Muscle layer of colon (tissue), 2 donors: ENCODE results near the gene NOMO2.
"Not testable (repeated sequence)": the region's sequence is repeated elsewhere in the genome, so short reads cannot be mapped to it uniquely, and the experiment has no call there.

ENCODE experiments used
- H3K27ac ChIP-seq: one replicate; pipeline ENCODE4 v1.7.0; 2013; ENCODE audit warnings: low read depth, mild to moderate bottlenecking, low read length, moderate library complexity
- H3K27me3 ChIP-seq, 2 donors: one replicate each; pipeline ENCODE4 v1.7.0; 2013; ENCODE audit warnings: low read length in 2 of 2, mild to moderate bottlenecking in 2 of 2; ENCODE audit not compliant: insufficient read depth in 2 of 2, control insufficient read depth in 1 of 2
- H3K36me3 ChIP-seq: one replicate; pipeline ENCODE4 v1.7.0; 2013; ENCODE audit warnings: mild to moderate bottlenecking, low read length; ENCODE audit not compliant: insufficient read depth
- H3K4me1 ChIP-seq: one replicate; pipeline ENCODE4 v1.7.0; 2013; ENCODE audit warnings: mild to moderate bottlenecking, low read length; ENCODE audit not compliant: insufficient read depth
- H3K4me3 ChIP-seq, 2 donors: one replicate each; pipeline ENCODE4 v1.7.0; 2013; ENCODE audit warnings: low read length in 2 of 2, low read depth in 1 of 2, mild to moderate bottlenecking in 1 of 2, moderate library complexity in 1 of 2
- H3K9ac ChIP-seq: one replicate; pipeline ENCODE4 v1.7.0; 2013; ENCODE audit warnings: low read length
- H3K9me3 ChIP-seq: one replicate; pipeline ENCODE4 v1.7.0; 2013; ENCODE audit warnings: mild to moderate bottlenecking, low read length
- donor health status: abdominal sarcoma.
- donor health status: Adenocarcinoma of cecum.

Gene NOMO2

GRCh38 chr16:18535519-18536168, 26.3 kb downstream of the NOMO2 start:
- not testable (repeated sequence) for H3K4me1 ChIP-seq, H3K36me3 ChIP-seq, H3K9ac ChIP-seq, H3K9me3 ChIP-seq, H3K27me3 ChIP-seq, H3K4me3 ChIP-seq, H3K27ac ChIP-seq

DNA sequence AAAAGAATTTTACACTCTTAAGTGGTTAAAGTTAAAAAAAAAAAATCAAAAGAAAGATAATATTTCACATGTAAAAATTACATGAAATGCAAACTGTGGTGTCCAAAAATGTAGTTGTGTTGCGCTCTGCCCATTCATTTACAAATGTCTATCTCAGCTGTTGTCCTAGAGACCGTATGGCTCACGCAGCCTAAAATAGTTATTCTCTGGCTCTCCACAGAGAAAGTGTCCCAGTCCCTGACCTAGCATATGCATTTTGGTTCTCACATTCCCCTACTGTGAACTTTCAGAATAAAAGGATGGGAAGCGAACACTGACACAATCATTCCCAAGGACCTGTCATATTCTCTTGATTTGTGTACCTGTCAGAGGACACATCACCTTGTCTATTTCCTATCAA, 27.6 kb downstream of the NOMO2 start:
- H3K36me3 ChIP-seq, H3K9me3 ChIP-seq, H3K27me3 ChIP-seq, H3K9ac ChIP-seq, H3K4me3 ChIP-seq, H3K27ac ChIP-seq, H3K4me1 ChIP-seq: not testable (repeated sequence)

DNA sequence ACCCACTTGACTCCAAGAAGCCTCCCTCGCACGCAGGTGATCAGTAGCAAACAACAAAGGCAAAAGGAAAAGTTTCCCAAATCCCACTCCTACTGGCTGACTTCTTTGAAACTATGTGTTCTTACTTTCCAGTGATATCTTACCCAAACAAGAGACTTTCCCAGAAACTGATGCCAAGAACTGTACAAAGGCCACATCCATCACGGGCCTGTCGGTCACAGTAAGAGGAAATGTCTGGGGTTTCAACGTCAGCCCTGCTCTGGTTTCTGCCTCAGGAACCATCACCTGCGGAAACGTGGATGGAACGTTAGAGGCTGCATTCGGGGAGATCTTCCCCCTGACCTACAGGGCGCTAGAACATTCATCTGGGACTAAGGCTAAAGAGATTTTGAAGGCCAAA, 30.6 kb downstream of the NOMO2 start:
- not testable (repeated sequence) for H3K9me3 ChIP-seq, H3K4me1 ChIP-seq, H3K27me3 ChIP-seq, H3K27ac ChIP-seq, H3K9ac ChIP-seq, H3K36me3 ChIP-seq, H3K4me3 ChIP-seq

DNA sequence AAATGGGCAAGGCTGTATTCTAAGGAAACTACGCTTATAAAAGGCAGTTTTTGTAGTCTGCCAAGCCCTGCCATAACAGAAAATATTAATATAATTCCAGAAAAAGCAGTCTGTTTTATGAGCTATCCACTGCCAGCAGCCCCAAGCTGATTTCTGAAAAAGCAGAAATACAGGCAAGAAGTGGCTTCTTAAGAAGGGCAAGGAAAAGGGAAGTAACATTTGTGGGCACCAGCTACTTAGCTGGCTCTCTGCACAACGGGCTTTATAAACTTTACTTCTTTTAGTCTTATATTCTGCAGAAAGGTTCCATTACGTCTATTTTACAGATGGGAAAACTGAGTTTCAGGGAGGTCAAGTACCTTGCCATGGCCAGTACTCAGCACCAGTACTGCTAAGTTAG, 31.6 kb downstream of the NOMO2 start:
- H3K9me3 ChIP-seq, H3K9ac ChIP-seq: not testable (repeated sequence)

DNA sequence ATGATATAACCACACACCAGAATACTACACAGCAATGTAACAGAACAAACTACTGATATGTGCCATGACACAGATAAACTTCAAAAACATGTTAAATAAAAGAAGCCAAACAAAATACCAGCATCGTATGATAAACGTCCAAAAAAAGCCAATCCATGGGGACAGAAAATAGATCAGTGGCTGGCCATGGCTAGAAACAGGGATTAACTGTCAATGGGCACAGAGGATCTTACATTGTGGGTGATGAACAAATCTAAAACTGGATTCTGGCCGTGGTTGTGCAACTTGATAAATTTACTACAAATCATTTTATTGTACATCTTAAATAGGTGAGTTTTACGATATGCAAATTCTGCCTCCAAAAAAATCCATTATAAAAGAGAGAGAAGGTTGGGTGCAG, 35.4 kb downstream of the NOMO2 start:
- H3K4me3 ChIP-seq, H3K9me3 ChIP-seq, H3K27ac ChIP-seq, H3K27me3 ChIP-seq, H3K4me1 ChIP-seq, H3K9ac ChIP-seq, H3K36me3 ChIP-seq: not testable (repeated sequence)

More for the DNA sequence above, 31.6 kb downstream of the NOMO2 start:
- not testable (repeated sequence) for H3K36me3 ChIP-seq, H3K4me1 ChIP-seq, H3K27ac ChIP-seq, H3K4me3 ChIP-seq, H3K27me3 ChIP-seq

DNA sequence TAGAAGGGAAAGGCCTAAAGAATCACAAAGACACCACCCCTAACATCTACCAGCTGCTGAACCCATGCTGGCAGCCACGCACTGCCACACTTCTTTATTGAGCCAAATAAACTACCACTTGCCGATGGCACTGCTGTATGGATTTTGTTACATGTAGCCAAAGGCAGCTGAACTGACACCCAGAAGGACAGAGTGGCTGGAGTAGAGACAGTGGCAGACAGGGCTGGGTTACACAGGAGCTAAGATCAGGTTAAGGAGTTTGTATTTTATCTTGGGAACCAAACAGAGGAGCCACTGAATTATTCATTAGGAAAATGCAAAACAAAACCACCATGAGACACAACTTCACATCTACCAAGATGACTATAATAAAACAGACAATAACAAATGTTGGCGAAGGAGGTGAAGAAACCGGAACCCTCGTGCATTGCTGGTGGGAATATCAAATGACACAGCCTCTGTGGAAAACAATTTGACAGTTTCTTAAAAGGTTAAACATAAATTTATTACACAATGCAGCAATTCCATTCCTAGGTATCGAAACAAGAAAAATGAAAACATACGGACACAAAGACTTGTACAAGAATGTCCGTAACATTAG, 35.9 kb downstream of the NOMO2 start:
- not testable (repeated sequence) for H3K27me3 ChIP-seq, H3K9ac ChIP-seq, H3K4me3 ChIP-seq, H3K27ac ChIP-seq, H3K36me3 ChIP-seq, H3K9me3 ChIP-seq, H3K4me1 ChIP-seq

- not testable (repeated sequence) for H3K4me1 ChIP-seq, H3K36me3 ChIP-seq, H3K9ac ChIP-seq, H3K27me3 ChIP-seq, H3K4me3 ChIP-seq, H3K9me3 ChIP-seq, H3K27ac ChIP-seq
Measured at GRCh38 chr16:18522637-18523036, 39.3 kb downstream of the NOMO2 start.

- not testable (repeated sequence) for H3K9ac ChIP-seq, H3K27ac ChIP-seq, H3K36me3 ChIP-seq, H3K4me3 ChIP-seq, H3K9me3 ChIP-seq, H3K27me3 ChIP-seq, H3K4me1 ChIP-seq
Measured at GRCh38 chr16:18521445-18522181, 40.3 kb downstream of the NOMO2 start.

DNA sequence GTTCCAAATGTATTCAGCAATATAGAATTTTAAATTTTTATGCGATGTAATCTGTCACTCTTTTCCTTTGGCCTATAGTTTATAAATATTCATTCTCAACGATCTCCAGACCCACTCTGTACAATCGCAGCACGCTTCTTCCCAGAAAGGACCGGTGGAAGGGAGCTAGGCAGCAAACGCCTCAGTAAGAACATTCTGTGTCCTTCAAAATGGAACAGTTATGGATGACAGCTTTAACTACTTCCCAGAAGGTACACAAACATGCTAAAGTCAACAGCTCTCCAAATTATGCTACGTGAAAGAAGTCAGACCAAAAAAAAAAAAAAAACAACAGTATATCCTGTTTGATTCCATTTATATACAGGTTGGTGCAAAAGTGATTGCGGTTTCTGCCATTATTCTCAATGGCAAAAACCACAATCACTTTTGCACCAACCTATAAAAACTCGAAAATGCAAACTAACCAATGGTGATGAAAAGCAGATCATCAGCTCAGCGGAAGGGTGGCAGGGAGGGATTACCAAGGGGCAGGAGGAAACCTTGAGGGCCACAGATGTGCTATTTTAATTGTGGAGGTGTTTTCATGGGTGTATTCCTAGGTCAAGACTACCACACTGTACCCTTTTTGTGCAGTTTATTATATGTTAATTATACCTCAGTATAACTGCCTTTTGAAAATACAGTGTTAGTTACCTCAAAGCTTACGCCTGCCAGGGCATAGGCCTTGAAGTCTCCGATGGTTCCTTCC, 43.2 kb downstream of the NOMO2 start:
- not testable (repeated sequence) for H3K9me3 ChIP-seq, H3K9ac ChIP-seq, H3K27ac ChIP-seq, H3K4me1 ChIP-seq, H3K27me3 ChIP-seq, H3K36me3 ChIP-seq, H3K4me3 ChIP-seq

GRCh38 chr16:18498430-18498829, 63.5 kb downstream of the NOMO2 start:
- H3K4me1 ChIP-seq, H3K9me3 ChIP-seq, H3K4me3 ChIP-seq, H3K27me3 ChIP-seq, H3K36me3 ChIP-seq, H3K9ac ChIP-seq, H3K27ac ChIP-seq: not testable (repeated sequence)

DNA sequence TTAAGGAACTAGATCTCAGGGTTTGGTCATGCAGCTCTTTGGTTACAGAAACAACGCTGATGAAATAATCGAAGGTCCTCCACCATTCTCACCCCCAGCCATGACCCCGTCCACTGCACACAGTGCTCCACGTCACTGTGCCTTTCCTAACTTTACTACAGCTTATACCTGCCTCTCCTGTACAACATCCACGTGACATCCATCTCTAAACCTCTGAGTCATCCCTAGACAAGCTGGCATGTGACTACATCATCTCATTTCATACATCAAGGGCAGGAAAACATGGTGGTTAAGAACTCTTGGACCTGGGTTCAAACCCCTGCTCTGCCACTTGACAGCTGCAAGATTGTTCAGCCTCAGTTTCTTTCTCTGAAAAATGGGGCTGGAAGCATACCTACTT, 64.9 kb downstream of the NOMO2 start:
- not testable (repeated sequence) for H3K27me3 ChIP-seq, H3K4me1 ChIP-seq, H3K27ac ChIP-seq, H3K9me3 ChIP-seq, H3K36me3 ChIP-seq, H3K9ac ChIP-seq, H3K4me3 ChIP-seq
